Upper lobe of left lung (tissue), 6 donors: ENCODE data around the gene PDLIM1. TPM values are rescaled to one million over a fixed set of nuclear protein-coding genes. Genes with fewer than 3 reads are reported as not detected.

Source experiments
- ATAC-seq, 2 donors: fragments of 200-7000 bp; cut with Tn5 transposase; one replicate each; pipeline ENCODE4 v1.9.1; 2022; ENCODE audit warnings: mild to moderate bottlenecking in 2 of 2, moderate library complexity in 2 of 2; ENCODE audit not compliant: low FRiP score in 2 of 2
- DNase-seq, 2 donors: peaks; one replicate each; pipeline ENCODE4 v3.0.0-alpha.2; 2019 to 2020
- H3K27ac ChIP-seq, 4 donors: fragments of 200-600 bp; sonication (generic); one replicate each; pipeline ENCODE4 v1.5.1; 2016 to 2019
- H3K27me3 ChIP-seq, 4 donors: fragments of 200-600 bp; sonication (generic); one replicate each; pipeline ENCODE4 v1.5.1; 2017 to 2019
- H3K36me3 ChIP-seq, 4 donors: fragments of 200-600 bp; sonication (generic); one replicate each; pipeline ENCODE4 v1.5.1; 2016 to 2019
- H3K4me1 ChIP-seq, 4 donors: fragments of 200-600 bp; sonication (generic); one replicate each; pipeline ENCODE4 v1.5.1; 2018 to 2019
- H3K4me3 ChIP-seq, 4 donors: fragments of 200-600 bp; sonication (generic); one replicate each; pipeline ENCODE4 v1.5.1; 2017 to 2019; ENCODE audit warnings: mild to moderate bottlenecking in 2 of 4, moderate library complexity in 1 of 4
- H3K9me3 ChIP-seq, 4 donors: fragments of 200-600 bp; sonication (generic); one replicate each; pipeline ENCODE4 v1.5.1; 2018 to 2019
- EP300 ChIP-seq, 4 donors: sonication (generic); formaldehyde crosslinking; IDR thresholded peaks; one replicate each; pipeline ENCODE4 v1.5.1; 2017; ENCODE audit warnings: antibody characterized with exemption in 4 of 4, control low read depth in 2 of 4
- POLR2A ChIP-seq, 4 donors: fragments of 450-650 bp; IDR thresholded peaks; one replicate each; pipeline ENCODE4 v1.5.1; 2016 to 2017; ENCODE audit warnings: antibody characterized with exemption in 4 of 4, mild to moderate bottlenecking in 2 of 4
- POLR2AphosphoS5 ChIP-seq, 2 donors: sonication (generic); formaldehyde crosslinking; IDR thresholded peaks; one replicate each; pipeline ENCODE4 v1.5.1; 2017; ENCODE audit warnings: antibody characterized with exemption in 2 of 2
- WGBS, 2 donors: methylation state at CpG; one replicate each; pipeline ENCODE4 v1.1.5; 2017 to 2018; 5-methylcytosine and 5-hydroxymethylcytosine counted together
- total RNA-seq, 6 donors: library from RNA; depleted of rRNA in 4 of 6; stranded (reverse); fragments of >200 nt in 4 of 6; gene quantifications; one replicate each; pipeline versions ENCODE4 v1.1.0 to v1.2.1, GENCODE V29; 2016 to 2021
- TF ChIP-seq, protein P1 (sequence below), 6 experiments: fragments of 450-650 bp in 4 of 6; fragments of 200-600 bp in 2 of 6; sonication (generic) in 2 of 6; IDR thresholded peaks; one replicate each; pipeline ENCODE4 v1.5.1; 2016 to 2019; ENCODE audit warnings: antibody characterized with exemption in 6 of 6
- donor health status: DM: no; HTN: no; CAD: no; lungs with moderate emphysema.
- donor health status: DM: no; HTN: yes; CAD: no; lungs with severe emphysema.

PDLIM1 gene
- total RNA-seq, 6 donors from 2014 or later, result 78.6 to 239 (median 178) TPM

DNA sequence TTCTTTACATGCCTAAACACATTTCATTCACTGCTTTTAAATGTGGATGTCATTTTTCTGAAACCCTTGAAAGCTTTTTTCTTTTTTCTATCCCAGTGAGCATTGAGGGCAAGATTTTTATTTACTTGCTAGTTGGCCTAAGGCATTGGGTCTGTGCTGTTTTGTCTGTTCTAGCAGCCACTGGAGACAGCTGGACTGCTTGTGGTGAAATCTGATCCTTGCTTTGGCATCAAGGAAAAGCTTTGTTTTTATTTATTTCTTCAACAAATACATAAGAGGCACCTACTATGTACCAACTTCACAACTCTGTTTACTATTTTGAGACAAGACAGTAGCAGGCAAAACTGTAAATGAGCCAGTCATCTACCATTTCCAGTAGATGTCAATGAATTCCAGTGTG lies 28.4 kb upstream of the PDLIM1 start:
- peaks cover 0 to 36% (median 0%) of the 10 kb centered on the region in 4 donors for H3K36me3 ChIP-seq
- no peak for ATAC-seq
- H3K27me3 ChIP-seq, result no peaks in the 10 kb centered on the region
- TF ChIP-seq, protein P1, sequence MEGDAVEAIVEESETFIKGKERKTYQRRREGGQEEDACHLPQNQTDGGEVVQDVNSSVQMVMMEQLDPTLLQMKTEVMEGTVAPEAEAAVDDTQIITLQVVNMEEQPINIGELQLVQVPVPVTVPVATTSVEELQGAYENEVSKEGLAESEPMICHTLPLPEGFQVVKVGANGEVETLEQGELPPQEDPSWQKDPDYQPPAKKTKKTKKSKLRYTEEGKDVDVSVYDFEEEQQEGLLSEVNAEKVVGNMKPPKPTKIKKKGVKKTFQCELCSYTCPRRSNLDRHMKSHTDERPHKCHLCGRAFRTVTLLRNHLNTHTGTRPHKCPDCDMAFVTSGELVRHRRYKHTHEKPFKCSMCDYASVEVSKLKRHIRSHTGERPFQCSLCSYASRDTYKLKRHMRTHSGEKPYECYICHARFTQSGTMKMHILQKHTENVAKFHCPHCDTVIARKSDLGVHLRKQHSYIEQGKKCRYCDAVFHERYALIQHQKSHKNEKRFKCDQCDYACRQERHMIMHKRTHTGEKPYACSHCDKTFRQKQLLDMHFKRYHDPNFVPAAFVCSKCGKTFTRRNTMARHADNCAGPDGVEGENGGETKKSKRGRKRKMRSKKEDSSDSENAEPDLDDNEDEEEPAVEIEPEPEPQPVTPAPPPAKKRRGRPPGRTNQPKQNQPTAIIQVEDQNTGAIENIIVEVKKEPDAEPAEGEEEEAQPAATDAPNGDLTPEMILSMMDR (IDR thresholded peaks at IDR 0.05), result no peak
- TF ChIP-seq EP300 (IDR thresholded peaks at IDR 0.05) (no peak), POLR2A (IDR thresholded peaks at IDR 0.05) (no peak), POLR2AphosphoS5 (IDR thresholded peaks at IDR 0.05) (no peak)
- H3K4me3 ChIP-seq, result no peak overlapping the region
- peaks cover 0 to 11% (median 6%) of the 10 kb centered on the region in 4 donors for H3K4me1 ChIP-seq
- no peaks in the 10 kb centered on the region for H3K9me3 ChIP-seq
- no peak overlapping the region for H3K27ac ChIP-seq
- no peak for DNase-seq

DNA sequence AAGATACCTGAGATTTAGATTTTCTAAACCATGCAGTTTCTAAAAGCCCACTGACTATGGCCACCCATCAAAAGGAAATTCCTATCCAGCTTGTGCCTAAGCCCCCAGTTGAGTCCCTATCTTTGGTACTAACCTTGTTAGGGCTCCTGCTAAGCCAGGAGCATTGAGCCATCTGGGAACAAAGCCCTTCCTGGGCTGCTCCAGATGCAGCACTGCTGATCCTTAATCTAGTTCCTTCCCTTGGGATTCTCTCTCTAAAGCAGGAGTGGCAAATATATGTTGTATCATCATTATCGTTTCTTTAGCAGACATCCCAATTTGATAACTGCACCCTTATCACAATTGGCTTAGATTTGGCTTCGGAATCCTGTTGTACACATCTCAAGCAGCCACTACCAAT lies 24.7 kb upstream of the PDLIM1 start:
- Histone ChIP-seq H3K27ac (peak overlapping the region in 2 of 4 donors; percentile 16 to 32), H3K27me3 (no peaks in the 10 kb centered on the region), H3K9me3 (no peaks in the 10 kb centered on the region), H3K4me3 (no peak overlapping the region), H3K4me1 (peaks cover 20 to 35% (median 32%) of the 10 kb centered on the region in 4 donors), H3K36me3 (peaks cover 0 to 22% (median 0%) of the 10 kb centered on the region in 4 donors)
- 90 to 95% methylated on average over 2 of the region's 2 CpGs for WGBS, 2 donors
- TF ChIP-seq, protein P1 (IDR thresholded peaks at IDR 0.05), result no peak
- TF ChIP-seq POLR2A (IDR thresholded peaks at IDR 0.05) (no peak), POLR2AphosphoS5 (IDR thresholded peaks at IDR 0.05) (no peak), EP300 (IDR thresholded peaks at IDR 0.05) (no peak)
- ATAC-seq, result no peak
- no peak for DNase-seq

DNA sequence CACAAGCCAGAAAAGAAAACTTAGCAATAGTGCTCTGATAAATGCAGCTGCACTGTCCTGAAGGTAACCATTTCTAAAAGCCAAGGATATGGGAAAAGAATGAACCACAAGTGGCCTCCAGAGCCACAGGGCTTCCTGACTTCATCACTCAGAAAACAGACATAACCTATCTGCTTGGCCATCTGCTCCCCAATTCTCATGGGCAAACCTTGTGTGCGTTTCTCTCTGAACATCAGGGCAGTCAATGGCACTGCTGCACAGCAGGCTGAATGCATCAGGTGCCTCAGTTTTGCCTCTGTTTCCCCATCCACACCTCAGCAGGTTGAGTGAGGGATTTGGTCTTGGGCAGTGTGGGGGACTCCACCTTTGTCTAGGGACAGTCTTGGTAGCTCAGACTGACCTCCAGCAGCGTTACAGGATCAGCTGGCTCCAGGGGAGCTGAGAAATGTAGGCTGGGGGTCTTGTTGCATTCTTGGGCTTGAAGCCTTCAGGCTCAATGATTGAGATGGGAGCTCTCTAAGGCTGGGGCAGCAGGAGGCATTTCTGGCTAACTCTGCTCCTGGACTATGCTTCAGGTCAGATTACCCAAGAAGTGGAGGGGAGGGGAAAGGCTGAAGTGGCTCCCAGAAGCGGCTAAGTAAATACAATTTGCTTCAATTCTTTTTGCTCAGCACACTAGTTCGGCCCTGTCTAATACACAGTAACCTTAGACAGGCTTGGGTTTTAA lies 23.6 kb upstream of the PDLIM1 start:
- DNase-seq (peak in 1 of 2 donors; percentile 66), ATAC-seq (peak; percentile 29 to 62)
- Histone ChIP-seq H3K27me3 (no peaks in the 10 kb centered on the region), H3K4me1 (peaks cover 29 to 41% (median 38%) of the 10 kb centered on the region in 4 donors), H3K36me3 (peaks cover 0 to 22% (median 0%) of the 10 kb centered on the region in 4 donors), H3K4me3 (no peak overlapping the region), H3K27ac (peak overlapping the region in 2 of 4 donors; percentile 32 to 44), H3K9me3 (no peaks in the 10 kb centered on the region)
- TF ChIP-seq EP300 (IDR thresholded peaks at IDR 0.05) (no peak), POLR2A (IDR thresholded peaks at IDR 0.05) (no peak), POLR2AphosphoS5 (IDR thresholded peaks at IDR 0.05) (no peak)
- TF ChIP-seq, protein P1 (IDR thresholded peaks at IDR 0.05), result no peak
- WGBS, 2 donors, result 76 to 77% methylated on average over 3 to 4 of the region's 4 CpGs

DNA sequence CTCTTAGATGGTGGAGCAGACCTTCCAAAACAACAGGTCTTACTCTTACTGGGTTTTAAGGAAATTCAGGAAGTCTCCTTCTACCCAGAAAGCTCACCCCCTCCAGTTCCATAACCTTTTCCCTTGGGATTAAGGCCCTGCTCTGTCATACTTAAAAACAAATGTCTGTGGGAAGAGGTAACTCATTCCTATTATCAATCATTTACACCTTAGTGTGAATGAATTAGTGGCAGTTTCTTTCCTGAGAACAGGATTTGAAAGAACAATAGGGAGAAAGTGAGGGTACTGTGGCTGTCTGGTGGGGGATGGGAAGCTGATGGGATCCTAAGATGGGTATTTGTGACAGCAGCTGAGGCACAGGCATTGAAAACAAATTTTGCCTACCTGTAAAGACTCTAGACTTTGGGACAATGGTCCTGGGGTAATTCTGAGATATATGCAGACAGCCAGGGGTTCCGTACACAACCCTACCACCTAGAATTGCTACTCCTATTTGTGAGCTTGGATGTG lies 22.2 kb upstream of the PDLIM1 start:
- TF ChIP-seq EP300 (IDR thresholded peaks at IDR 0.05) (no peak), POLR2A (IDR thresholded peaks at IDR 0.05) (no peak), POLR2AphosphoS5 (IDR thresholded peaks at IDR 0.05) (no peak)
- TF ChIP-seq, protein P1 (IDR thresholded peaks at IDR 0.05), result no peak

More for the DNA sequence above, 22.2 kb upstream of the PDLIM1 start:
- H3K4me3 ChIP-seq, result no peak overlapping the region
- no peaks in the 10 kb centered on the region for H3K27me3 ChIP-seq
- H3K4me1 ChIP-seq, result peaks cover 39 to 53% (median 47%) of the 10 kb centered on the region in 4 donors
- DNase-seq (no peak), ATAC-seq (no peak)
- H3K27ac ChIP-seq, result peak overlapping the region in 1 of 4 donors; percentile 32
- H3K9me3 ChIP-seq, result no peaks in the 10 kb centered on the region
- WGBS, 2 donors, result 95 to 100% methylated on average over 1 of the region's 1 CpG
- peaks cover 0 to 17% (median 0%) of the 10 kb centered on the region in 4 donors for H3K36me3 ChIP-seq
